ENCODE results near the gene TXK.

GRCh38 chr4:48033412-48033811 is 100.6 kb downstream of the TXK start:
- TF ChIP-seq CTCF (conservative IDR thresholded peaks at IDR 0.05; ENCODE audit: low read depth in 2 of 2): no peak
- TF ChIP-seq CREB1 (CRISPR knock-in tag; IDR thresholded peaks at IDR 0.05; ENCODE audit: low read depth): no peak
- no peak for TF ChIP-seq EZH2phosphoT487 (IDR thresholded peaks at IDR 0.05; ENCODE audit: unreplicated experiment)
- TF ChIP-seq REST (IDR thresholded peaks at IDR 0.05; ENCODE audit: unreplicated experiment): no peak
- no peak for TF ChIP-seq POLR2AphosphoS5 (IDR thresholded peaks at IDR 0.05; ENCODE audit: low read depth)
- no peak for TF ChIP-seq EZH2 (IDR thresholded peaks at IDR 0.05; ENCODE audit: low read depth, unreplicated experiment)
- TF ChIP-seq ZNF114 (CRISPR knock-in tag; IDR thresholded peaks at IDR 0.05): no peak

All from GM23338 (cell line).